Superior temporal gyrus (tissue), 1 donor: ENCODE measurements around the gene PACRG.

ENCODE experiments used
- DNase-seq: peaks from one replicate; pipeline ENCODE4 v3.0.0-alpha.2; 2016; ENCODE audit errors: extremely low spot score

Gene PACRG

GRCh38 chr6:163008626-163009025, 280.9 kb downstream of the PACRG start:
- DNase-seq: no peak

- no peak for DNase-seq
These were observed 282.4 kb downstream of the PACRG start for GRCh38 chr6:163010145-163010544.

- DNase-seq: no peak
These were observed 287.0 kb downstream of the PACRG start for GRCh38 chr6:163014736-163015135.

- DNase-seq: no peak
These were observed 290.0 kb downstream of the PACRG start for GRCh38 chr6:163017801-163018200.

GRCh38 chr6:163019926-163020325, 292.2 kb downstream of the PACRG start:
- no peak for DNase-seq

- no peak for DNase-seq
These were observed 293.3 kb downstream of the PACRG start for GRCh38 chr6:163021054-163021453.

- no peak for DNase-seq
These were observed 295.9 kb downstream of the PACRG start for GRCh38 chr6:163023700-163024099.

GRCh38 chr6:163026893-163027292, 299.1 kb downstream of the PACRG start:
- DNase-seq: no peak

GRCh38 chr6:163030980-163031379, 303.2 kb downstream of the PACRG start:
- DNase-seq: no peak

GRCh38 chr6:163031931-163032330, 304.2 kb downstream of the PACRG start:
- DNase-seq: no peak

GRCh38 chr6:163036160-163036645, 308.4 kb downstream of the PACRG start:
- DNase-seq: no peak

- DNase-seq: no peak
These were observed 310.5 kb downstream of the PACRG start for GRCh38 chr6:163038317-163038716.

GRCh38 chr6:163048345-163048744, 320.6 kb downstream of the PACRG start:
- no peak for DNase-seq

- DNase-seq: no peak
These were observed 326.0 kb downstream of the PACRG start for GRCh38 chr6:163053667-163054344.

- no peak for DNase-seq
These were observed 326.9 kb downstream of the PACRG start for GRCh38 chr6:163054641-163055040.

GRCh38 chr6:163057260-163057659, 329.5 kb downstream of the PACRG start:
- no peak for DNase-seq

- no peak for DNase-seq
These were observed 335.0 kb downstream of the PACRG start for GRCh38 chr6:163062790-163063189.

- DNase-seq: no peak
These were observed 335.8 kb downstream of the PACRG start for GRCh38 chr6:163063561-163063960.

GRCh38 chr6:163064397-163064796, 336.6 kb downstream of the PACRG start:
- DNase-seq: no peak

- DNase-seq: no peak
These were observed 338.4 kb downstream of the PACRG start for GRCh38 chr6:163066200-163066599.

- DNase-seq: no peak
These were observed 349.4 kb downstream of the PACRG start for GRCh38 chr6:163077134-163077533.

GRCh38 chr6:163078712-163079111, 350.9 kb downstream of the PACRG start:
- DNase-seq: no peak

- DNase-seq: no peak
These were observed 352.5 kb downstream of the PACRG start for GRCh38 chr6:163080228-163080627.

GRCh38 chr6:163083141-163083540, 355.4 kb downstream of the PACRG start:
- no peak for DNase-seq
